ENCODE data around the gene CPXM1.
A peak's percentile ranks its signal among the peaks of the same experiment; 100 is the strongest.
"Not testable (repeated sequence)": the region's sequence is repeated elsewhere in the genome, so short reads cannot be mapped to it uniquely, and the experiment has no call there.

Gene CPXM1

DNA sequence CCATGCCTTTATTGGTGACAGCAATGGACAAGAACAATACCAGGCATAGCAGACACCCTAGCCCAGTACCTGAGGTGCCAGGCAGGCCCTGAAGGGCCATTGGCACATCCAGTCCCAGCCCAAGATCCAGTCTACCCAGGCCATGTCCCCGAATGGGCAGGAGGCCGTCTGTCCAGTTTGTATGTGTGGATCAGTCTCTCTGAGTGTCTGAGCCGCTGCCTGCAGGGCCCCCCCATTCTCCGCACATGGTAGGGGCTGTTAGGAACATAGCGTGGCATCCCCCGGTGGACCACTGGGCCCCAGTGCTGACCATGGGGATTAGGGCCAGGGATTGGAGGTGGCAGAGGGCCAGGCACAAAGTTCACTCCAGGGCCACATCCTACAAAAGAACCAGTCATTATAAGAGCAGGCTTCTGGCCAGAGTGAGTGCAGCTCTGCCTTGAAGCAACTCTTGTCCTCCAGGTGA is 34.9 kb upstream of the CPXM1 start:
- Mint-ChIP-seq H3K4me3 (no peak overlapping the region), H3K9me3 (no peaks in the 10 kb centered on the region), H3K27me3 (peaks cover 20% of the 10 kb centered on the region), H3K4me1 (peaks cover 11% of the 10 kb centered on the region), H3K27ac (no peak overlapping the region), H3K36me3 (peaks cover 11% of the 10 kb centered on the region)
- CTCF ChIA-PET: no interaction called here
- no peak for DNase-seq

DNA sequence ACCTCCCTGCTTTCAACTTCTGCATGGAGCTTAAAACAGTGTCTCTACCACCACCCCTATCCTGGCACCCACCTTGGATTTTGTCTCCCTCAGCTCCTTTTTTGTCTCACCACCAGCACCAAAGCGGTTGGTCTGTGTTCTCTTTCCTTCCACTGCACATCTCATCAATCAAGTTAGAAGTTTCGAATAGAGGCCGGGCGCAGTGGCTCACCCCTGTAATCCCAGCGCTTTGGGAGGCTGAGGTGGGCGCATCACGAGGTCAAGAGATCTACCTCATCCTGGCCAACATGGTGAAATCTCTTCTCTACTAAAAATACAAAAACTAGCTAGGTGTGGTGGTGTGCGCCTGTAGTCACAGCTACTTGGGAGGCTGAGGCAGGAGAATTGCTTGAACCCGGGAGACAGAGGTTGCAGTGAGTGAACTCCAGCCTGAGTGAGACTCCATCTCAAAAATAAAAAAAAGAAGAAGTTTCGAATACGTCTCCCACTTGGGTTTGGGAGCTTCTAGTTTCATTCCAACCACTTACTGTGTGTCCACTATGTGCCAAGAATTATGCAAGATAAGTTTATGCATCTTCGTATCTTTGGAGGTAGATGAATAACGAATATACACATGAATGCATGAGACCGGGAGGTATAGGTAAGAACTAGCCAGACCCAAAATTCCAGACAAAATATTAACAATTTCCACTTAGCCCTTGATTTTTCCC is 34.1 kb upstream of the CPXM1 start:
- Mint-ChIP-seq H3K27ac (no peak overlapping the region), H3K4me1 (peaks cover 7% of the 10 kb centered on the region), H3K9me3 (no peaks in the 10 kb centered on the region), H3K36me3 (peaks cover 11% of the 10 kb centered on the region), H3K27me3 (peaks cover 28% of the 10 kb centered on the region), H3K4me3 (no peak overlapping the region)
- no peak for DNase-seq
- CTCF ChIA-PET: no interaction called here

DNA sequence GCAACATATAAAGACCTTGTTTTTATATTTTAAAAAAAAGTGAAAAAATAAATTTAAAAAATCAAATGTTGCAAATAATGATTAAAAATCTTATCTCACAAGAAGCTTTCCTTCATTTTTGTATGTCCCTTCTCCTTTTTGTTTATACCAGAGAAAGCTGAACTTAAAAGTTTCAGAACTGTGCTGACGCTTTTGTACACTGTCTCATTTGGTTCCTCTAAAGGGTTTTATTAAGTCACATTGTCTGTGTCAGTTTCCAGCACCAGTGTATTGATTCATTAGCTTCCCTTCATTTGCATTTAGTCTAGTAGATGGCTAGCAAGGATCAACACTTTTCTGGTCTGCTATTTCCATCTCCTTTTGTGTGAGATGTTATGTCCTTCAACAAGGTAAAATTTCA is 33.3 kb upstream of the CPXM1 start:
- H3K27me3 Mint-ChIP-seq: peaks cover 34% of the 10 kb centered on the region
- no peak overlapping the region for H3K27ac Mint-ChIP-seq
- no peak overlapping the region for H3K4me3 Mint-ChIP-seq
- peaks cover 2% of the 10 kb centered on the region for H3K4me1 Mint-ChIP-seq
- H3K36me3 Mint-ChIP-seq: peaks cover 8% of the 10 kb centered on the region
- CTCF ChIA-PET: no interaction called here
- no peak for DNase-seq
- no peaks in the 10 kb centered on the region for H3K9me3 Mint-ChIP-seq

DNA sequence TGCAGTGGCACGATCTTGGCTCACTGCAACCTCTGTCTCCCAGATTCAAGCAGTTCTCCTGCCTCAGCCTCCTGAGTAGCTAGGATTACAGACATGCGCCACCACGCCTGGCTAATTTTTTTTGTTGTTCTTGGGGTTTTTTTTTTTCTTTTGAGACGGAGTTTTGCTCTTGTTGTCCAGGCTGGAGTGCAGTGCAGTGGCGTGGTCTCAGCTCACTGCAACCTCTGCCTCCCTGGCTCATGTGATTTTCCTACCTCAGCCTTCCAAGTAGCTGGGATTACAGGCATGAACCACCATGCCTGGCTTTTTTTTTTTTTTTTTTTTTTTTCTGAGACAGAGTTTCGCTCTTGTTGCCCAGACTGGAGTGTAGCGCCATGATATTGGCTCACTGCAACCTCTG is 30.8 kb upstream of the CPXM1 start:
- H3K4me3 Mint-ChIP-seq, H3K9me3 Mint-ChIP-seq, H3K27ac Mint-ChIP-seq, CTCF ChIA-PET, H3K36me3 Mint-ChIP-seq, DNase-seq: not testable (repeated sequence)
- peaks cover 57% of the 10 kb centered on the region for H3K27me3 Mint-ChIP-seq
- peaks cover 13% of the 10 kb centered on the region for H3K4me1 Mint-ChIP-seq

DNA sequence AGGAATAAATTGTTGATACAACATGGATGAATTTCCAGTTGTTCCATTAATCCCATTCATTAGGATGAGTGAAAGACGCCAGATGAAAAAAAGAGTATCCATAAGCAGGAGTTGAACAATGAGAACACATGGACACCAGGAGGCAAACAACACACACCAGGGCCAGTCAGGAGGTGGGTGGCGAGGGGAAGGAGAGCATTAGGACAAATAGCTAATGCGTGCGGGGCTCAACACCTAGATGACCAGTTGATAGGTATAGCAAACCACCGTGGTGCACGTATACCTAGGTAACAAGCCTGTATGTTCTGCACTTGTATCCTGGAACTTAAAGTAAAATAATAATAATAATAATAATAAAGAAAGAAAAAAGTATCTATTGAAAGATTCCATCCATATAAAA is 28.9 kb upstream of the CPXM1 start:
- H3K27ac Mint-ChIP-seq: no peak overlapping the region
- no peaks in the 10 kb centered on the region for H3K36me3 Mint-ChIP-seq
- no peak overlapping the region for H3K4me3 Mint-ChIP-seq
- no peak for DNase-seq
- peaks cover 57% of the 10 kb centered on the region for H3K27me3 Mint-ChIP-seq
- peaks cover 19% of the 10 kb centered on the region for H3K4me1 Mint-ChIP-seq
- H3K9me3 Mint-ChIP-seq: no peaks in the 10 kb centered on the region
- CTCF ChIA-PET: no interaction called here

DNA sequence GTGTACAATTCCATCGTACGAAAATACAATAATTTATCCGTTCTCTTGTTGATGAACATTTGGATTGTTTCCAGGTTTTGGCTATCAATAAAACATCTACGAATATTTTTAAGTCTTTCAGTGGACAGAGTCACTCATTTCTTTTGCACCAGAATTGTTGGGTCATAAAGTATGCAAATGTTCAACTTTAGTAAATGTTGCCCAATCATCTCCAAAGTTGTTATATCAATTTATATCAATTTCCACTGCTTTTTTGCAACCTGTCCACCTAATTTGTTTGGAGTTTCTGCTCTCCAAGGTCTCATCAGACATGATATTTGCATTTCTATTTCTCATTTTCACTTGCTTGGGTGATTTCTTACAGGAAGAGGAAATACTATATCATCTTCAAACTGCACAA is 26.2 kb upstream of the CPXM1 start:
- peaks cover 23% of the 10 kb centered on the region for H3K4me1 Mint-ChIP-seq
- peaks cover 54% of the 10 kb centered on the region for H3K27me3 Mint-ChIP-seq
- CTCF ChIA-PET: no interaction called here
- H3K4me3 Mint-ChIP-seq: no peak overlapping the region
- no peak for DNase-seq
- H3K27ac Mint-ChIP-seq: no peak overlapping the region
- H3K9me3 Mint-ChIP-seq: no peaks in the 10 kb centered on the region
- H3K36me3 Mint-ChIP-seq: no peaks in the 10 kb centered on the region

DNA sequence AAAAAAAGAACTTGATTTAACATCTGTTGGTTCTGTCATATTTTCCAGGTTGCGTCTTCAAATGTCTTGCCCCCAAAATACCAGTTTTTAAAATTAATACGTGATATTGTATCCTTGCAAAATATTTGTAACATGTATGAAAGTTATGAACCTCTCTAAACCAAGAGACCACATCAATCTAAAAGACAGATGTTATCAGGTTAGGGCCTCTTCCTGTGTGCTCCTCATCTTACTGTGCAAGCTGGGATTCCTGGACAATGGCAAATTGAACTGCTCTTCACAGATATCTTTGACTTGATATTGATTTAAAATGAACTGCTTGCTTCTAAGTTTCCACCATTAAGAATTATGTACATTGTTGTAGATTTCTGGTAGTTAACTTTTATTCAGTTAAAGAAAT is 25.3 kb upstream of the CPXM1 start:
- Mint-ChIP-seq H3K27me3 (peaks cover 56% of the 10 kb centered on the region), H3K4me1 (peaks cover 26% of the 10 kb centered on the region), H3K36me3 (no peaks in the 10 kb centered on the region), H3K9me3 (no peaks in the 10 kb centered on the region), H3K4me3 (no peak overlapping the region), H3K27ac (no peak overlapping the region)
- CTCF ChIA-PET: no interaction called here
- no peak for DNase-seq

DNA sequence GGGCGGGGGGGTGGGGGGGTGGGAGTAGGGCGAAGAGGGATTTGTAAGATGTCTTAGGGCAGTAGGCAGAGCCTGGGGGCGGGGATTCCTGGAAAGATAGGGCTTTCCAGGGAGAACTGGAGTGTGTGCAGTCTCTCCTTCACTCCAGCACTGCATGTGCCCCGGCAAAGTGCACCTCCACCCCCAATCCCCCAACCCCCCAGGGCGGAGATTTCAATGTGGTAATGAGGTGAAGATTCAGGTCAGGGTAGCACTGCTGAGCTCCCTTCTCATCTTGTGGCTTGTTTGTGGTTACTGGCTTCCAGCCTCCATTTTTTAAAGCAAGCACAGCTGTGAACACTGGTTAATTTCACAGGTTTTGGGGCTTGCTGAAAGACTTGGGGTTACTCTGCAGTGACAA is 21.6 kb upstream of the CPXM1 start:
- no peaks in the 10 kb centered on the region for H3K9me3 Mint-ChIP-seq
- H3K27ac Mint-ChIP-seq: no peak overlapping the region
- DNase-seq: peak; percentile 74
- H3K4me3 Mint-ChIP-seq: no peak overlapping the region
- H3K27me3 Mint-ChIP-seq: peaks cover 61% of the 10 kb centered on the region
- CTCF ChIA-PET: interaction anchor here (0.7 kb wide), 1 partner anchor 53 kb away, joined by 3 read pairs; no protein-coding TSS in a partner anchor
- no peaks in the 10 kb centered on the region for H3K36me3 Mint-ChIP-seq
- peaks cover 34% of the 10 kb centered on the region for H3K4me1 Mint-ChIP-seq

DNA sequence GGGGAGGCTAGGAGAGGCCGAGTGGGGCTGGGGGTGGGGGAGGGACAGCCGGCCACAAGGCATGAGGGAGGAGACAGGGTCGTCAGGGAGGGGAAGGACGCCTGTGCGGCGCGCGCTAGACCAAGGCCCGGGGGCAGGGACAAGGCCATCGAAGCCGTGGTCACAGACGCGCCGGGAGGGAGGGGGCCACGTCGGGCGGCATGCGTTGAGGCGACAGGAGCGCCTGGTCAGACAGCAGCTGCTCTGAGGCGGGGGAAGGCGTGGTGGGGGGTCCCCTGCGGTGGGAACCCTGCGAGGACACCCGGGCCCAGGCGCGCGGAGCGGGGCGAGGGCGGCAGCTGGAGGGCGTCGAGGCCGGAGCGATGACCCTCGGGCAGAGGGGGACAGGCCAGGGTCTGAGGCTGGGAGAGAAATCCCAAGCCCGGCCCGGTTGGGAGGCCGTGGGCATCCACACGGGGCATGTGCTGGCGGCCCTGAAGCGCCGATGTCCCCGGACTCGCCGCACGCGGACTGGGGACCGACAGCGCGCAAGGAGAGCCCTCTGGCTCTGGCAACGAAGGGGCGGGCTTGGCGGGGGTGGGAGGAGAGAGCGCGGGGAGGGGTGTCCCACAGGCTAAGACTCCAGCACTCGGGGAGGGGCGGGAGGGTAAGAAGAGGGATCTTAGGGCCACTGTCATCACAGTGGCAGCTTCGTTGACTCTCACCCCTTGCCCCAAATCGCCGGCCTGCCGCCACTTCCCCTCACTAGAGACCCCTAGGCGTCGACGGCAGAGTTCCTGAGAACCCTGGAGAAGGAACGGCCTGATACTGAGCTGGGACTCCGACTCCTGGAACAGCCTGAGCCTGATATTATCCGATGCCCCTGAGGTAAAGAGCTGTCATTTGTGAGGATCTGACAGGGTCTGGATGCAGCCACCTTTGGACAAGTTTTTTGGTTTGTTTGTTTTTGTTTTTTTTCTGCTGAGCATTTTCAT is 20.8 kb upstream of the CPXM1 start:
- Mint-ChIP-seq H3K9me3 (no peaks in the 10 kb centered on the region), H3K4me3 (no peak overlapping the region), H3K4me1 (peaks cover 25% of the 10 kb centered on the region), H3K36me3 (no peaks in the 10 kb centered on the region), H3K27me3 (peaks cover 61% of the 10 kb centered on the region), H3K27ac (no peak overlapping the region)
- no peak for DNase-seq
- CTCF ChIA-PET: no interaction called here

DNA sequence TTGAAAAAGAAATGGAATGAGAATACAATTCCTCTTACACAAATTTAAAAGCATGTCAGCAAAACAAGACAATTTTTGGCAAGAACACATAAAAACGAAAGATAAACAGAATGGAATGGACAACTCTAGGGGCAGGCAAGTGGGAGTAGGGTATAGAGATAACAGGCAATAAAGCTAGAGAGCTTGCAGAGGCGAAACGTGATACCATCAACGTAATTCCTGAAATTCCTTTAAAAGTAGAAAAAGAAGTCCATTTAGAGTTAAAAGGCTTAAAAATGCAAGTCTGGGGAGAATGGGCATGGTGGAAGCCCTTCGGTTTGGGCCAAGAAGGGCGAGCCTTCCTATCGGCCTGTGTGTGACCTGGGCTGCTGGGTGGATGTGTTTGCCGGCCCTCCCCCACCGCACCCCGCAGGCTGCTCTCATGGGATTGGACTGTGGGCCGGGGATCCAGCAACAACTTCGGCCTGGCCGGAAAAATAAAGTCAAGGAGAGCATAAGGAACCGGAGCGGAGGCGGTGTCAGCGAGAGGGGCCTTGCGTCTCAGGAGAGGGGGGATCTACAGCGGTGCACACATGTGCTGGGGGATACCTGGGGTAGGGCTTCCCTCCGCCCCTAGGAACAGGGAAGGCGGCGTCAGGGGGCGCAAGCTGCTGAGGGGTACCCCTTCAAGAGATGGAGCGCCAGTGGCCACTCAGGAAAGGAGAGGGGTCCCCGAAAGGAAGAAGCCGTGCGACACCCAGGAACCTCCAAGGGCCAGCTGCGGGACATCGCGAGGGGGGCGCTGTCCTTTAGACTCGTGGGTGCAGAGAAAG is 19.9 kb upstream of the CPXM1 start:
- H3K27ac Mint-ChIP-seq: no peak overlapping the region
- H3K4me3 Mint-ChIP-seq: no peak overlapping the region
- H3K4me1 Mint-ChIP-seq: peaks cover 19% of the 10 kb centered on the region
- no peak for DNase-seq
- no peaks in the 10 kb centered on the region for H3K36me3 Mint-ChIP-seq
- no peaks in the 10 kb centered on the region for H3K9me3 Mint-ChIP-seq
- H3K27me3 Mint-ChIP-seq: peaks cover 67% of the 10 kb centered on the region
- CTCF ChIA-PET: no interaction called here

DNA sequence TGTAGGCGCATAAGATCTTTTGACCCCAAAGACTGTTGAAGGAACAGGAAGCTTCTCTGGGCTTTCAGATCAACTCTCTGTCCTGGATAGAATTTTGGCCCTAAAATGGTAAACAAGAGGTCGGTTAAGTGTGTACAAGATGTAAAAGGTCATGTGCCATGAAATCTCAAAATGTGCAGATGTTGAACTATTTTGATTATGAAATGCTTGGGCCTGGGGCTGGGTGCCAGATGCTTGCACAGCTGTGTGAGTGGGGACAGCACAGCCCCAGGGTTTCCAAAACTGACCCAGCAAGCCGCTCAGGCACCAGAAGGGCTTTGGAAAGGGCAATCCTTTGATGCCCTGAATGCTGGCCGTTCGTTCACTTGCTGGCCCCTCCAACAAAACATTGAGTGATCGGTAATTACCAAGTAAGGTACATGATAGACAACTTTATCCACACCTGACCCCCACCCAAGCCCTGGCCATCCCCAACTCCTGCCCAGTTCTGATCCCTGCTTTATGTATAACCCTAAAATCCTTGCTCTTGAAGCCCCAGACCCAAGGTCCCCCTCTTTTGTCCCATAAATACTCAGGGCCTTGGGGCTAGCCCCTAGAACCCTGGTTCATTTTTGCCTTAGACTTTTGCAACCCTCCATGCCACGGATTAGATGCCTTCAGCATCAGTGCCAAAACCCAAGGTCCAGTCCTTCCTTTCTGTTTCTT is 17.6 kb upstream of the CPXM1 start:
- peaks cover 19% of the 10 kb centered on the region for H3K4me1 Mint-ChIP-seq
- H3K27me3 Mint-ChIP-seq: peaks cover 87% of the 10 kb centered on the region
- CTCF ChIA-PET: no interaction called here
- H3K27ac Mint-ChIP-seq: no peak overlapping the region
- H3K36me3 Mint-ChIP-seq: no peaks in the 10 kb centered on the region
- H3K9me3 Mint-ChIP-seq: peaks cover 3% of the 10 kb centered on the region
- H3K4me3 Mint-ChIP-seq: no peak overlapping the region
- no peak for DNase-seq

DNA sequence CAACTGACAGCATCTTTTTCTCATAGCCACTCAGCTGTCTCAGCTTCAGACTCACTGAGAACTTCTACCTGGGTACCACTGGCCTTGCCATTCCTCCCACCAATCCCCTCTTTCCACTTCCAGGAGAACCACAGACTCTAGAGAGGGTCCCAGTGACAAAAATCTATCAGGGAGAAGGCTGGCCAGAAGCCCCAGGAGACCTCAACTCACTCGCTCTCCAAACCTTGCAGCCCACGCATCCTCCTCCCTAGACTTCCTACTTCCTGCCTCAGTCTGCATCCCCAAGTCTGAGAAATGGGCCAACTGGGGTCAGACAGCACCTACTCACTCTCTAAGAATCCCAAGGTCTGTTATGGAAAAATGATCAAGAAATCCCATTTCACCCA is 16.9 kb upstream of the CPXM1 start:
- Mint-ChIP-seq H3K27ac (no peak overlapping the region), H3K27me3 (peaks cover 92% of the 10 kb centered on the region), H3K4me3 (no peak overlapping the region), H3K4me1 (peaks cover 19% of the 10 kb centered on the region), H3K9me3 (peaks cover 3% of the 10 kb centered on the region), H3K36me3 (no peaks in the 10 kb centered on the region)
- CTCF ChIA-PET: interaction anchor here (1.5 kb wide), 1 partner anchor 184 kb away, joined by 5 read pairs; no protein-coding TSS in a partner anchor
- no peak for DNase-seq

DNA sequence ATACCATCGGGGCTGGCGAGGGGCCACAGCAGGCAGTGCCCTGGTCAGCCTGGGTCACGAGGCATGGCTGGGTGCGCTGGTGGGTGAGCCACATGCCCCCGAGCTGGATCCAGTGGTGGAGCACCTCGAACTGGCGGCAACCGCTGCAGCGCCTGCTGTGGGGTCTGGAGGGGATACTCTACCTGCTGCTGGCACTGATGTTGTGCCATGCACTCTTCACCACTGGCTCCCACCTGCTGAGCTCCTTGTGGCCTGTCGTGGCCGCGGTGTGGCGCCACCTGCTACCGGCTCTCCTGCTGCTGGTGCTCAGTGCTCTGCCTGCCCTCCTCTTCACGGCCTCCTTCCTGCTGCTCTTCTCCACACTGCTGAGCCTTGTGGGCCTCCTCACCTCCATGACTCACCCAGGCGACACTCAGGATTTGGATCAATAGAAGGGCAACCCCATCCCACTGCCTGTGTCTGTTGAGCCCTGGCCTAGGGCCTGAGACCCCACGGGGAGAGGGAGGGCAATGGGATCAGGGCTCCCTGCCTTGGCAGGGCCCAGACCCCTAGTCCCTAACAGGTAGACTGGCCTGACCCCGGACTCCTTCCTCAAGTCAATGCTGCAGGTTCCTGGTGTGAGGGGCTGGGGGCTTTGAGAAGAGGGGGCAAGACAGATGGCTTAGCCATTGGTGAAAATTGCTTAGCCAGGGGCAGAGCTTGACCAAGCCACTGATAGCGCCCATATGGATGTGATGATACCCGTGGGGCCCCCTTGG is 16.3 kb upstream of the CPXM1 start:
- H3K4me3 Mint-ChIP-seq: no peak overlapping the region
- no peak overlapping the region for H3K27ac Mint-ChIP-seq
- H3K36me3 Mint-ChIP-seq: no peaks in the 10 kb centered on the region
- H3K9me3 Mint-ChIP-seq: peaks cover 5% of the 10 kb centered on the region
- H3K27me3 Mint-ChIP-seq: peaks cover 88% of the 10 kb centered on the region
- CTCF ChIA-PET: interaction anchor here (0.9 to 1.5 kb wide), 3 partner anchors 8 to 184 kb away, joined by 3 to 5 read pairs (median 3); no protein-coding TSS in a partner anchor
- peaks cover 13% of the 10 kb centered on the region for H3K4me1 Mint-ChIP-seq
- peak; percentile 40 for DNase-seq
